ENCODE measurements around the gene IZUMO4. TPM values are rescaled to one million over a fixed set of nuclear protein-coding genes. Genes with fewer than 3 reads are reported as not detected.
A peak's percentile ranks its signal among the peaks of the same experiment; 100 is the strongest.

IZUMO4 gene, protein sequence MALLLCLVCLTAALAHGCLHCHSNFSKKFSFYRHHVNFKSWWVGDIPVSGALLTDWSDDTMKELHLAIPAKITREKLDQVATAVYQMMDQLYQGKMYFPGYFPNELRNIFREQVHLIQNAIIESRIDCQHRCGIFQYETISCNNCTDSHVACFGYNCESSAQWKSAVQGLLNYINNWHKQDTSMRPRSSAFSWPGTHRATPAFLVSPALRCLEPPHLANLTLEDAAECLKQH
- total RNA-seq (2014; rRNA removed; shearing (Covaris generic)) = 1.7 and 2.8 TPM in 2 replicates
- 0.93 and 2.0 TPM in 2 replicates for polyA plus RNA-seq (2015; cell fraction: cytosol; rRNA removed)
- polyA plus RNA-seq (2015; cell fraction: nucleus; rRNA removed) = 9.6 and 12.8 TPM in 2 replicates

DNA sequence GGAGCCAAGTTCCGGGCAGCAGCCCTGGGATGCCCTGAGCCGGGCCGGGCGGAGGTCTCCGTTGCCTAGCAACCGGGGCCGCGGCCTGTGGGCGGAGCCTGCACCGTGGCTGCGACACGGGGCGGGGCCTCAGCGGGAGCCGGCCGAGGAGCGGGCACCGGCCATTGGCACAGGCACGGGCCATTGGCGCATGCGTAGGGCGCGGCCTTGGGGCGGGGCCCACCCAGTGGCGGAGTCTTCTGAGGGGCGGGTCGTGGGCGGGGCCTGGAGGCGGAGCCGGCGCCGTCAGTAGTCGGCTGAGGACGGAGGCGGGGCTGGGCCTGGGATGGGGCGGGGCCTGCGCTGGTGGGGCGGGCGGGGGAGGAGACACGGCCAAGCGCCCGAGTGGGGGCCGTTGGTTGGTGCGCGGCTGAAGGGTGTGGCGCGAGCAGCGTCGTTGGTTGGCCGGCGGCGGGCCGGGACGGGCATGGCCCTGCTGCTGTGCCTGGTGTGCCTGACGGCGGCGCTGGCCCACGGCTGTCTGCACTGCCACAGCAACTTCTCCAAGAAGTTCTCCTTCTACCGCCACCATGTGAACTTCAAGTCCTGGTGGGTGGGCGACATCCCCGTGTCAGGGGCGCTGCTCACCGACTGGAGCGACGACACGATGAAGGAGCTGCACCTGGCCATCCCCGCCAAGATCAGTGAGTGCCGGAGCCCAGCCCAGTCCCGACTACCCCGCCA is at the start of gene IZUMO4:
TSS of gene IZUMO4 (plus strand) at position 436 of the 723 bp plus-strand sequence. CDS start at position 467, 31 bp downstream.
- peak; percentile 92 for DNase-seq (ENCODE audit: low read depth)

DNA sequence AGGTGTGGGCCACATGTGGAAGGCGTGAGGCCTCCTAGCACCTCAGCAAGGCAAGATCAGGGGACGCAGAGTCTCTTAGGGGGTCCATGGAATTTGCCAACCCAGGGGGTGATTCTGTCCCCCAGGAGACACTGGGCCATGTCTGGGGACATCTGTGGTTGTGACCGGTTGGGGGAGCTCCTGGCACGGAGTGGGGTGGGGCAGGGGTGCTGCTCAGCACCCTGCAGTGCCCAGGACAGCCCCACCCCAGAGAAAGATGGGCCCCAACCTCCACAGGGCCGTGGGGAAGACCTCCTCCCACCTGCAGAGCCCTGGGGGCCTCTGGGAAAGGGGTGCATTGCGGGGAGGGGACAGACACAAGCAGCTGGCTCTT is 49.7 kb upstream of the IZUMO4 start:
- DNase-seq (ENCODE audit: low read depth) = no peak

DNA sequence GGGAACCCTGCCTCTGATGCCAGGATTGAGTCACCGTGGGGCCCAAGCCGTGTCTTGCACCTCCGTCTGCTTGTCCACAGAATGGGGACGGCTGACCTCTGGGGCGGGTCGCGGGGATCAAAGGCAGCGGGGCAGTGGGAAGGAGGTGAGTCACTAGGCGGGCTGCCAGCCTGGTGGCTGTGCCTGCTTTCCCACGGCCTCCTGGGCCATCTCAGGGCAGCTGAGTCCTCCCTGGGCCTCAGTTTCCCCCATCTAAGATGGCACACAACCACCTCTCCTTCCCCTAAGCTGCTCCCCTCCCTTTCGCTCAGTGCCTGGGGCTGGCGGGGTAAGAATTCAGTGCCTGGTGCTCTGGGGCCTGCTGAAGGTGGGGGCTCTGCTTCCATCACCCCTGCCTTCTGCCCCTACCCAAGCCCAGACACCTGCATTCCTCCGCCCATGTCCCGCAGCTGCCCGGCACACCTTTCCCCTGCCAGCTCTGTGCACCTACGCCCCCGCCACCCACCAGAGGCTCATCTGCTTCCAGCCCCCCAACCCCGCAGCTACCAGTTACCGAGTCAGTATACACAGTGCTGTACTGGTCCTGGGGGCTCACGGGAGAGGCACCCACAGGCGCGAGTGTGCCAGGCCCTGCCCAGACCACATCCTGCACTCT is 49.1 kb upstream of the IZUMO4 start:
- peak; percentile 71 for DNase-seq (ENCODE audit: low read depth)

- no peak for DNase-seq (ENCODE audit: low read depth)
Observed at GRCh38 chr19:2048104-2048958, 48.4 kb upstream of the IZUMO4 start.

DNA sequence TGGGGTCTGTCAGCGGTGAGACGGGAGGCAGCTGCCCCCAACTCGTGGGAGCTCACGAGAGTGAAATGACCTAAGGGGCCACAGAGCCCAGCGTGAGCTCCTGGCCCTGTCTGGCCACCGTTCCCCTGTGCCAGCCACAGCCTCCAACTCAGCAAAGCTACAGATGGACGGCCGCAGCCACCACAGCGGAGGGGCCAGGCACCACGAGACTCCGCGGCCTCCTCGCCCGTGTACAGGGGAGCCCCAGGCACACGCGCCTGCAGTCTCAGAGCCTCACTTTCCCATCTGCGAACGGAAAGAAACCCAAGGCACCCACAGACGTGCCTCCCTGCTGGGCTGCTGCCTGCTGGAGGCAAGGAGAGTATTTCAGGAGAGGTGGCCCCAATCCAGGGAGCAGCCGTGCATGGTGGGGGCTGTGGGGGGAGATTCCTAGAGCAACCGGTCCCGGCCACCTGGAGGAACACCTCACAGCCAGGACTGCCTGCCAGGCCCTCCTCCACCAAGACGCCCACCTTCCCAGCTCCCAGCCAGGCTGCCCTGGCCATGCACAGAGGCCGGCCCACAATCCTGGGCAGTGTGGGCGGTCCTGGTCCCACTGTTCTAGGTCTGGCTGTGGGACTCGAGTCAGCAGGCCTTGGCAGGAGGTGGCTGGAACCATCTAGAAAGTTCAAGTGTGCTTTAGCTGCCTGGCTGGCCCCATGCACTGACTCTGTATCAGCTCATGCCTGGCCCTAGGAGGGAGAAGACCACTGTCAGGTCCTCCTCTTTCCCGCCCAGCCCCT is 47.6 kb upstream of the IZUMO4 start:
- DNase-seq (ENCODE audit: low read depth) = no peak

DNA sequence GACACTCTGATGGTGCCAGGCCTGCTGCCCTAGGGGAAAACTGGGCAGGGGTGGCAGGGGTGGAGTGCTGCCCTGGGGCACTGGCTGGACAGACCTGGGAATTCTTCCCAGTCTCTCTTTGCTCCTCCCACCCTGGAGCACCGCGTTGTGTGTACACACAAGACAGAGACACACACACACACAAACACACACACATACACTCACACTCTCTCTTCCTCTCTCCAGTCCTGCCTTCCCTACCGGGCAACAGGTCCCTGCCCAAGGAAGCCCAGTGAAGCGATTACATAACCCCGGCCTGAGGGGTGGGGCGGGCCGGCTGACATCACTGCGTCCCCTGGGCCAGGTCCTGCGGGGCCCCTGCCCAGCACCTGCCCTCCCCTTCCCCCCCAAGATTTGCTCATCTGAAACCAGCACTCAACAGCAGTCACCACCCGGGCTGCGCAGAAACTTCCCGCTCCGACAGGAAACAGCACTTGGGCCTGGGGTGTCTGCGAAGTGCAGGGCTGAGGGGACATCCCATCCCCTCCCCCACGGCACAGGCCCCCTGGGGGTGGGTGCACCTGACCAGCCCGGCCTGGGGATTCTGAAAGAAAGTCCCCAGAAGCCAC is 46.9 kb upstream of the IZUMO4 start:
- peak; percentile 67 for DNase-seq (ENCODE audit: low read depth)

GRCh38 chr19:2050349-2050990 is 46.2 kb upstream of the IZUMO4 start:
- no peak for DNase-seq (ENCODE audit: low read depth)

DNA sequence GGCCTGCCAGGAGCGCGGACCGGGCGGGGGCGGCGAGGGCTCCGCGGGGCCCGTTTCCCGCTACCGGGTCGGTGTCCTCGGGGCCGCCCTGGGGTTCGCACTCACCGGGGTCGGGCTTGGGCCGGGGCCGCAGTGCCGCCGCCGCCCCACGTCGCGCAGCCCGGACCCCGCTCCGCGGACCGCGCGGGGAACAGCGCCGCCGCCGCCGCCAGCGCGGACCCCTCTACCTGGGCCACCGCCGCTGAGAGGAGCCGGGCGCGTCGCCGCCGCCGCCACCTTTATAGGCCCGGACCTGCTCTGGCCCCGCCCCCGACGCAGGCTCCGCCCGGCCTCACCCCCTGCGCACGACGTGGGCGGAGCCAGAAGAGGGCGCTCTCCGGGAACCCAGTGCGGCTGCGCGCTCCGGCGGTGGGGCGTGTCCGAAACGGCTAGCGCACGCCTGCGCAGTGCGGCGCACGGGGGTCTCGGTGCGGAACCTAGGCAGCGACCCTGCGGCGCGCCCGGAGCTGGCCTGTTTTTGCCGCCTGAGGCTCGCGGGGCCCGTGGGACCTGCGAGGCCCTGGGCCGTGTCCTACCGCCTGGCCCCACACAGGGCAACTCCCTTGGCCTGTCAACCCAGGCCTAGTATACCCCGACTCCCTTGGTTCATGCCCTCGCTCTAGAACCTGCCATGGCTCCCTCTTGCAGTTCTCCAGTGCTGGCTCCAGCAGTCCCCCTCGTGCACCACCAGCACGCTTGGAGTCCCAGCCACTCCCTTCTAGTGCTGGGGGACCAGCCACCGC is 45.5 kb upstream of the IZUMO4 start, which contains the start of gene MKNK2:
TSS of gene MKNK2 (minus strand) at position 254 of the 782 bp plus-strand sequence. CDS start 393 bp downstream, outside the sequence.
- peak; percentile 73 for DNase-seq (ENCODE audit: low read depth)

- DNase-seq (ENCODE audit: low read depth) = no peak
Observed at GRCh38 chr19:2051773-2052704, 44.7 kb upstream of the IZUMO4 start.

DNA sequence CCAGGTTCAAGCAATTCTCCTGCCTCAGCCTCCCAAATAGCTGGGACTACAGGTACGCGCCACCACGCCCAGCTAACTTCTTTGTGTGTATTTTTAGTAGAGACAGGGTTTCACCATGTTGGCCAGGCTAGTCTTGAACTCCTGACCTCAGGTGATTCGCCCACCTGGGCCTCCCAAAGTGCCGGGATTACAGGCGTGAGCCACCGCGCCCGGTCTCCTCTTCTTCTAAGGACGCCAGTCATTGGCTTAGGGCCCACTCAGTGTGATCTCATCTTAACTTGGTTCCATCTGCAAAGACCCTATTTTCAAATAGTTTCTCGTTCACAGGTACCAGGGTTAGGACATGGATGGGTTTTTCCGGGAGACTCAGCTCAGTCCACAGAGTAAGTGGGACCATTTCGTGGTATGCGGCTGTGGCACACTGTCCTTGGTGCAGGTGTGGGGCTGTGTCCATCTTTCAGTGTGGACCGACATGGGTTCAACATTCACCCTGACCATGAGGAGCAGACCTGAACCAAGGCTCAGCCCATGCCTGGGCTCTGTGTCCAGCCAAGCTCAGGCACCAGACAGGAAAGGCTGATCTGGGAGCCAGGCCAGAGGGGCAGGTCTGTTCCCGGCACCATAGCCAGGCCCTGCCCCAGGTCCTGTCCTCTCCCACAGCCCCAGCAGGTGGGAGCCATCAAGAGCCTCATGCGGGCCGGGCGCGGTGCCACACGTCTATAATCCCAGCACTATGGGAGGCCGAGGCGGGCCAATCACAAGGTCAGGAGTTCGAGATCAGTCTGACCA is 42.9 kb upstream of the IZUMO4 start:
- DNase-seq (ENCODE audit: low read depth) = no peak

DNA sequence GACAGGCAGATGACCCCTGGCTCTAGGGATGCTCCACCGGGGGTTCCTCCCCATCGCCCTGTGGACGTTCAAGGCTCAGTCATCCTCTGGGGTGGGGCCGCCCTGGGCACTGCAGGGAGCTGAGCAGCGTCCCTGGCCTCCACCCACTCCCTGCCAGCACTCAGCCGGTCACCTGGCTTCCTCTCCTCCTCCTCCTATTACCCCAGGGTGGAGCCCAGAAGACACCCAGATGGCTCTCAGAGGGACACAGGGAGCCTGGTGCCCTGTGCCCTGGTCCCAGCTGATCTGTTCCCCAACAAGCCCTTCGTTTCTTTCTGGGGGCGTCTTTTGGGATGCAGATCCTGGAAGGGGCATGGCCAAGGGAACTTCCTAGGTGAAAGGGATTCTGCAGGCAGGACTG is 42.0 kb upstream of the IZUMO4 start:
- DNase-seq (ENCODE audit: low read depth) = no peak

GRCh38 chr19:2055931-2056836 is 40.5 kb upstream of the IZUMO4 start:
- peak; percentile 87 for DNase-seq (ENCODE audit: low read depth)

DNA sequence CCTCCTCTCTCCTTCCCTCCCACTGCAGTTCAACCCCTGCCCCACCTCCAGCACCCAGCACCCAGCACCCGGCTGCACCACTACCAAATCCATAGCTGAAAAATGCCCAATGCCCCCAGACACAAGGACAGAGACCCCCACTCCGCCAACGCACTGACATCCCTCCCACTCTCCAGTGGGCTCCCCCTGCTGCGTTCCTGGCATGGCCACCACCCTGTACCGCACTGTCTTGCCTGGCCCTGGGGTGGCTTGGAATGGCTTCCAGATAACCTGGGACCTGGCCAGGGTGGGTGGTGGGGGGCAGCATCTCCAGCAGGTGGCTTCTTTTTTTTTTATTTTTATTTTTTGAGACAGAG is 39.9 kb upstream of the IZUMO4 start:
- no peak for DNase-seq (ENCODE audit: low read depth)

- DNase-seq (ENCODE audit: low read depth) = no peak
Observed at GRCh38 chr19:2057484-2058469, 38.9 kb upstream of the IZUMO4 start.

All from HT1080 (cell line).